GF-D8 (cell line): ENCODE measurements around the gene KCNJ14.

ENCODE experiments used
- DNase-seq: peaks from one replicate; lab custom pipeline; 2025; lab: John Stamatoyannopoulos, UW

Gene KCNJ14

GRCh38 chr19:48455171-48455907 is at the start of gene KCNJ14:
KCNJ14 (plus strand) TSS chr19:48455574; CDS start chr19:48461725, 6,151 bp downstream.
- DNase-seq, result no peak

DNA sequence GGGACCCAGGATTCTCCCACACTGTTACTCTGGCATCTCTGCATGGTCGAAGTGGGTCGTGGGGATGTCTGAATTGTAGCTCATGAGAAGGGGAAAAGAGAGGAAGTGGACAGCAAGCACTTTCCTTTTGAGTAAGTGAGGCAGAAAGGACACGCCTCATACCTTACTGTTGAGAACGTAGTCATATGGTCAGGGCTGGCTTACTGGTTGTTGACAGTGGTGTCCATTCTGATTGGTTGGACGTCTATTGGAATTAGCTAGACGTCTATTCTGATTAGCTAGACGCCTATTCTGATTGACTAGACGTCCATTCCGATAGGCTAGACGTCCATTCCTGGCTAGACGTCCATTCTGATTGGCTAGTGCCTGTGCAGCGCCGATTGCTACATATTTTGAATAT is 49.5 kb upstream of the KCNJ14 start:
- no peak for DNase-seq

DNA sequence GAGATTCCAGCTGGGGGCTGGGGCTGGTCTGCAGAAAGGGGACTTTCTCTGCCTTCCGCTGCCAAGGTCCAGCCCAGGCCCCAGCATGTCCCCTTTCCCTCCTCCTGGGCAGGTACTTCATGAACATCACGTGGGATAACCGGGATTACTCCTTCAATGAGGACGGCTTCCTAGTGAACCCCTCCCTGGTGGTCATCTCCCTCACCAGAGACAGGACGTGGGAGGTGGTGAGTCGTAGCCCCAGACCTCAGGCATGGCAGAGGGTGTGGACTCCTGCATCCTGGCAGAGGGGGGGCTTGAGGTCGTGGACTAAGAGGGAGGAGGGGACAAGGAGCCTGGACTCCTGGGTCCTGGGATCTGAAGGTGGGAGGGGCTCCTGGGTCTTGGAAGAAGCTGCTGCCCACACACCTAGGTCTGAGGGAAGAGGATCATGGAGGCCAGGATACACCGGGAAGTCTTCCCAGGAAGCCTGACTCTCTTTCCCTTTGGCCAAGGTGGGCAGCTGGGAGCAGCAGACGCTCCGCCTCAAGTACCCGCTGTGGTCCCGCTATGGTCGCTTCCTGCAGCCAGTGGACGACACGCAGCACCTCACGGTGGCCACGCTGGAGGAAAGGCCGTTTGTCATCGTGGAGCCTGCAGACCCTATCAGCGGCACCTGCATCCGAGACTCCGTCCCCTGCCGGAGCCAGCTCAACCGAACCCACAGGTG is 41.3 kb upstream of the KCNJ14 start:
- no peak for DNase-seq

DNA sequence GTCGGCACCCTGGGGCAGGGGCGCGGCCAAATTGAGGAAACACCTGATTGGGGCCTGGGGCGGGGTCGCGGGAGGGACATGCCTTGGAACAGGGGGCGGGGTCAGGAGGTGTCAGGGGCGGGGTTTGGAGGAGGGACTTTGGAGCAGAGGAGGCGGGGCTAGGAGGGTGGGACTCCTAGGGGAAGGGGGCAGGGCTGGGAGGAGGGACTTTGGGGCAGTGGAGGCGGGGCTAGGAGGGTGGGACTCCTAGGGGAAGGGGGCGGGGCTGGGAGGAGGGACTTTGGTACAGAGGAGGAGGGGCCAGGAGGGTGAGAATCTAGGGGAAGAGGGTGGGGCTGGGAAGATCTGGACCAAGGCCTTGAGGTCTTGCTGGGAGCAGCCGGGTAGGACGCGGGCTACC is 40.0 kb upstream of the KCNJ14 start:
- no peak for DNase-seq

GRCh38 chr19:48415806-48416221 is 39.6 kb upstream of the KCNJ14 start:
- no peak for DNase-seq

- no peak for DNase-seq
Measured at GRCh38 chr19:48417421-48417820, 38.0 kb upstream of the KCNJ14 start.

DNA sequence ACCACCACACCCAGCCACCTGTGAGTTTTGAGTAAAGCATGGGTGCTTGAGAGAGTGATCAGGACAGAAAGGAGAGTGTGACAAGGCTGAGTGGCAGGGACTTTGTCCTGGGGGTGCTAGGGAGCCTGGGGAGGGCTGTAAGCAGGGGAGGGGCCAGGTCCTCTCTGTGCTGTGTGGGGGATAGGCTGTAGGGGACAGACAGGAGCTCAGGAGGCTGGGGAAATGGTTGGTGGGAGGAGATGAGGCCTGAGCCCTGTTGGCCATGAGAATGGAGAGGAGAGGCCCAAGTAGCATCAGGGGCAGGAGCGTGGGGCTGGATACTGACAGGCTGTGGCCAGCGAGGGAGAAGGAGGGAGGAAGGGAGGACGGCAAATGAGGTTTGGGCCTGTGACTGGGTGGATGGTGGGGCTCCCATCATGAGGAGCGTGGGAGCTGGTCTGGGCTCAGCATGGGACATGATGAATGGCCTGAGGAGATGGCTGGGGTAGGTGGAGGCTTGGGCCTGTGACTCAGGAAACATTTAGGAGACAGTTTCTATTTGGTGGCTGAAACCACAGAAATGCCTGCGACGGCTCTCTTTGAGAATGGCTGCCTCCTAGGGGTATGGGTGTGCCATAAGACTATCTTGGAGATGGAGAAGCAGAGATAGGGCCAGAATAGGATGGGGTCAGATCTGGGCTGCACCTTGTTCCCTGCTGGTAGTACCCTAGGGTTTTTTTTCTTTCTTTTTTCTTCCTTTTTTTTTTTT is 36.9 kb upstream of the KCNJ14 start:
- DNase-seq, result no peak

DNA sequence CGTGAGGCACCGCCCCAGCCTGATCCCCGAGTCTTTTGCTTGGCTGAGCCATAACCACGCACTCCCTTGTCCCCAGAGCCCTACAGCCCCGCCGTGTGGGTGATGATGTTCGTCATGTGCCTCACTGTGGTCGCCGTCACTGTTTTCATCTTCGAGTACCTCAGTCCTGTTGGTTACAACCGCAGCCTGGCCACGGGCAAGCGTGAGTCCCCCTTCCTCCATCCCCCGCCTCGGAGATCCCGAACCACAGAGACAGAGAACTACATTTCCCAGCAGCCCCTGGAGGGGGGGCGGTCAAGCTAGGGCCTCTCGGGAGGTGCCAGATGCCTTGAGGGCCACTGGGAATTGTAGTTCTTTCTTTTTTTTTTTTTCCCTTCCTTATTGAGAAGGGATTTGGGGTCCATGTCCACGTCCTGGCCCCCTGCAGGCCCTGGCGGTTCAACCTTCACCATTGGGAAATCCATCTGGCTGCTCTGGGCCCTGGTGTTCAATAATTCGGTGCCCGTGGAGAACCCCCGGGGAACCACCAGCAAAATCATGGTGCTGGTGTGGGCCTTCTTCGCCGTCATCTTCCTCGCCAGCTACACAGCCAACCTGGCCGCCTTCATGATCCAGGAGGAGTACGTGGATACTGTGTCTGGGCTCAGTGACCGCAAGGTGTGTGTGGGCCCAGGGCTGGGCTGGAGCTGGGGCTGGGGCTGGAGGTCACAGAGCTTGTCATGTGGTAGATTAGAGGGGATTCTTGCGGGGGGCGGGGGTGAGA is 36.0 kb upstream of the KCNJ14 start:
- DNase-seq, result no peak

DNA sequence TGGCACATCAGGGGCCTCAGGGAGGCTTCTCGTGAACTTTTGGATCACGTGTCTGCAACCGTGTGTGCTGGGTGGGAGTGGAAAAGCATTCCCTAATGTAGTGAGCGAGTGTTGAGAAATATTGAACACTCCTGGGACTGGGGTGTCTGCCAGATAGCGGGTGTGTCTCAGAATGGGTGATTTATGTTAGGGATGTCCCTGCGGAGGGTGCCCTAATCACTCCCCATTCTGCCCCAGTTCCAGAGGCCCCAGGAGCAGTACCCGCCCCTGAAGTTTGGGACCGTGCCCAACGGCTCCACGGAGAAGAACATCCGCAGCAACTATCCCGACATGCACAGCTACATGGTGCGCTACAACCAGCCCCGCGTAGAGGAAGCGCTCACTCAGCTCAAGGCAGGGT is 33.8 kb upstream of the KCNJ14 start:
- no peak for DNase-seq

GRCh38 chr19:48424694-48425219 is 30.6 kb upstream of the KCNJ14 start:
- peak; percentile 15 for DNase-seq

DNA sequence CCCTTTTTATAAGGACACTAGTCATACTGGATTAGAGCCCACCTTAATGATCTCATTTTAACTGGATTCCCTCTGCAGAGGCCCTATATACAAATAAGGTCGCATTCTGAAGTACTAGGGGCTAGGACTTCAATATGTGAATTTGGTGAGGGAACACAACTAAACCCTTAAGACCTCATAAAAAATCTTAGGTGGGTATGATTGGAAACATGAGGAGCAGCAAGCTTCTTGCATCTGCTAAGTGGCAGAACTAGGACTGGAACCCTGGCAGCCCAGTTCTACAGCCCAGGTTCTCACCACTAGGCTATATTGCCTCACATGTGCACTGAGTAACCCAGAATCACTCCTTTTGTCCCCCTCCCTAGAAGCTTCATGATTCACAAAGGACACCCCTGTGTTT is 26.7 kb upstream of the KCNJ14 start:
- DNase-seq, result no peak

DNA sequence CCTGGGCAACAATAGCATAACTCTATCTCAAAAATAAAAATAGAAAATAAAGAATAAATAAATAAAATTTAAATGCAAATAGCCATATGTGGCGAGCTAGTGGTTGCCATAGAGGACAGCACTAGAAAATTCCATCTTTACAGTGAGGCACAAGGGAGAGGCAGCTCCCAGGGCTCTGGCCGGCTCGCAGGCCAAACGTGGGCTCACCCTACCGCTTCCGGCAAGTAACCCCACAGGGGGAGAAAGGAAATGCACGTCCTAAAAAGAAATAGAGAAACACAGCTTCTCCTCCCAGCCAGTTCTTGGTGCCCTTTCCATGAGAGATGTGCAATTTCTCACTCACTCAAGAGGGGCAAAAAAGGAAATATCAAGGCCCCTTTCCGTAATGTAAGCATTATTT is 22.0 kb upstream of the KCNJ14 start:
- no peak for DNase-seq

GRCh38 chr19:48436586-48436985 is 18.8 kb upstream of the KCNJ14 start:
- no peak for DNase-seq

DNA sequence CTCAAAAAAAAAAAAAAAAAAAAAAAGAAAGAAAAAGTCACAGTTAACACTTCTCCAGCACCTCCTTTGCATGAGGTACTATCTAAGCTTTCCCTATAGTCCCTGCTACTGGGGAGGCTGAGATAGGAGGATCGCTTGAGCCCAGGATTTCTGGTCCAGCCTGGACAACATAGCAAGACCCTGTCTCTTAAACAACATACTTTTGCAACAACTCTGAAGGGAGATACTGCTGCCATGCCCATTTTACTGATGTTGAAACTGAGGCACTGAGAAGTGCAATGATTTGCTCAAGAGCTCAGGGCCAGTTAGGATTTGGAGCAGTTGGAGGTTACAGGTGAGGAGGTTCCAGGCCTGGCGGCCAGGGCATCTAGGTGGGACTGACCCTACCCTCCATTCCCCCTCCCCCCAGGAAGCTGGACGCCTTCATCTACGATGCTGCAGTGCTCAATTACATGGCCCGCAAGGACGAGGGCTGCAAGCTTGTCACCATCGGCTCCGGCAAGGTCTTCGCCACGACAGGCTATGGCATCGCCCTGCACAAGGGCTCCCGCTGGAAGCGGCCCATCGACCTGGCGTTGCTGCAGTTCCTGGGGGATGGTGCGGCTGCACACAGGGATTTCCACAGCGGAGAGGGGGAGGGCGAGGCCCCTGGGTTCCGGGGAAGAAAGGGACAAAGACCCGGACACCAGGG is 13.9 kb upstream of the KCNJ14 start:
- DNase-seq, result no peak

DNA sequence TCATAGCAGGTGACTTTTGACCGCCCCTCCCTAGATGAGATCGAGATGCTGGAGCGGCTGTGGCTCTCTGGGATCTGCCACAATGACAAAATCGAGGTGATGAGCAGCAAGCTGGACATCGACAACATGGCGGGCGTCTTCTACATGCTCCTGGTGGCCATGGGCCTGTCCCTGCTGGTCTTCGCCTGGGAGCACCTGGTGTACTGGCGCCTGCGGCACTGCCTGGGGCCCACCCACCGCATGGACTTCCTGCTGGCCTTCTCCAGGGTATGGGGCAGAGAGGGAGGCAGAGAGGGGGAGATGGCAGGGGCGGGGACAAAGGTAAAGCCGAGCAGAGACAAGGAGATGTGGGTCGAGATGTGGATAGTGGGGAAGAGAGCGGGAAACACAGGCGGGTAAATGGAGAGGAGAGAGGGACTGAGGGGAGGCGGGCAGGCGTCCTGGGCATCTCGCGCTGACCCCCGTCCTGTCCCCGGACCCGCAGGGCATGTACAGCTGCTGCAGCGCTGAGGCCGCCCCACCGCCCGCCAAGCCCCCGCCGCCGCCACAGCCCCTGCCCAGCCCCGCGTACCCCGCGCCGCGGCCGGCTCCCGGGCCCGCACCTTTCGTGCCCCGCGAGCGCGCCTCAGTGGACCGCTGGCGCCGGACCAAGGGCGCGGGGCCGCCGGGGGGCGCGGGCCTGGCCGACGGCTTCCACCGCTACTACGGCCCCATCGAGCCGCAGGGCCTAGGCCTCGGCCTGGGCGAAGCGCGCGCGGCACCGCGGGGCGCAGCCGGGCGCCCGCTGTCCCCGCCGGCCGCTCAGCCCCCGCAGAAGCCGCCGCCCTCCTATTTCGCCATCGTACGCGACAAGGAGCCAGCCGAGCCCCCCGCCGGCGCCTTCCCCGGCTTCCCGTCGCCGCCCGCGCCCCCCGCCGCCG is 13.0 kb upstream of the KCNJ14 start:
- DNase-seq, result no peak

DNA sequence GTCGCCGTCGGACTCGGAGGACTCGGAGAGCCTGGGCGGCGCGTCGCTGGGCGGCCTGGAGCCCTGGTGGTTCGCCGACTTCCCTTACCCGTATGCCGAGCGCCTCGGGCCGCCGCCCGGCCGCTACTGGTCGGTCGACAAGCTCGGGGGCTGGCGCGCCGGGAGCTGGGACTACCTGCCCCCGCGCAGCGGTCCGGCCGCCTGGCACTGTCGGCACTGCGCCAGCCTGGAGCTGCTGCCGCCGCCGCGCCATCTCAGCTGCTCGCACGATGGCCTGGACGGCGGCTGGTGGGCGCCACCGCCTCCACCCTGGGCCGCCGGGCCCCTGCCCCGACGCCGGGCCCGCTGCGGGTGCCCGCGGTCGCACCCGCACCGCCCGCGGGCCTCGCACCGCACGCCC is 12.1 kb upstream of the KCNJ14 start:
- no peak for DNase-seq

- no peak for DNase-seq
Measured at GRCh38 chr19:48443731-48444128, 11.6 kb upstream of the KCNJ14 start.

- no peak for DNase-seq
Measured at GRCh38 chr19:48444129-48444935, 11.0 kb upstream of the KCNJ14 start.

DNA sequence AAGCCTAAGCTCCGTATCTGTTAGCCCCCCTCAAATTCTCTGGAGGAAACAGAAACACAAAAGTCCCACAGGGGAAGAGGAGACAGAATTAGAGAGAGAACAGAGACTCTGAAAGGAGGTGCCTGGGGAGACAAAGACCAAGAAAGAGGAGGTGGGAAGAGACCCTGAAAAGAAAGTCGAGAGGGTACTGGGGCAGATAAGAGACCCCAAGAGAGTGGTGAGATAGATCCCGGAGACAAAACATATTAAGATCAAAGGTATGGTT is 10.5 kb upstream of the KCNJ14 start:
- no peak for DNase-seq

GRCh38 chr19:48445256-48445605 is 10.1 kb upstream of the KCNJ14 start:
- DNase-seq, result peak; percentile 70
